ENCODE data around the gene CR1L.

CR1L gene

GRCh38 chr1:207762622-207763021, 117.7 kb downstream of the CR1L start:
- no peak for TF ChIP-seq FOXP2 (optimal IDR thresholded peaks at IDR 0.05; ENCODE audit: borderline replicate concordance, extremely low read depth, extremely low read length, insufficient read depth)
- TF ChIP-seq TAF1 (IDR thresholded peaks at IDR 0.05; ENCODE audit: borderline replicate concordance, insufficient read depth, low read length): no peak
- no peak for TF ChIP-seq SIN3A (IDR thresholded peaks at IDR 0.05; ENCODE audit: borderline replicate concordance, insufficient read depth, low read length)
- TF ChIP-seq REST (IDR thresholded peaks at IDR 0.05; ENCODE audit: insufficient read depth in 1 of 2, low read depth in 2 of 2, low read length in 2 of 2): no peak
- TF ChIP-seq POLR2AphosphoS5 (IDR thresholded peaks at IDR 0.05; ENCODE audit: low read depth, low read length): no peak

- TF ChIP-seq REST (IDR thresholded peaks at IDR 0.05; ENCODE audit: insufficient read depth in 1 of 2, low read depth in 2 of 2, low read length in 2 of 2) (no peak), POLR2AphosphoS5 (IDR thresholded peaks at IDR 0.05; ENCODE audit: low read depth, low read length) (no peak), FOXP2 (optimal IDR thresholded peaks at IDR 0.05; ENCODE audit: borderline replicate concordance, extremely low read depth, extremely low read length, insufficient read depth) (no peak), SIN3A (IDR thresholded peaks at IDR 0.05; ENCODE audit: borderline replicate concordance, insufficient read depth, low read length) (no peak), TAF1 (IDR thresholded peaks at IDR 0.05; ENCODE audit: borderline replicate concordance, insufficient read depth, low read length) (no peak)
Measured at GRCh38 chr1:207763091-207763490, 118.2 kb downstream of the CR1L start.

- no peak for TF ChIP-seq POLR2AphosphoS5 (IDR thresholded peaks at IDR 0.05; ENCODE audit: low read depth, low read length)
- no peak for TF ChIP-seq TAF1 (IDR thresholded peaks at IDR 0.05; ENCODE audit: borderline replicate concordance, insufficient read depth, low read length)
- no peak for TF ChIP-seq REST (IDR thresholded peaks at IDR 0.05; ENCODE audit: insufficient read depth in 1 of 2, low read depth in 2 of 2, low read length in 2 of 2)
- TF ChIP-seq FOXP2 (optimal IDR thresholded peaks at IDR 0.05; ENCODE audit: borderline replicate concordance, extremely low read depth, extremely low read length, insufficient read depth): no peak
- no peak for TF ChIP-seq SIN3A (IDR thresholded peaks at IDR 0.05; ENCODE audit: borderline replicate concordance, insufficient read depth, low read length)
Measured at GRCh38 chr1:207763972-207764371, 119.0 kb downstream of the CR1L start.

GRCh38 chr1:207766569-207766968, 121.6 kb downstream of the CR1L start:
- no peak for TF ChIP-seq FOXP2 (optimal IDR thresholded peaks at IDR 0.05; ENCODE audit: borderline replicate concordance, extremely low read depth, extremely low read length, insufficient read depth)
- TF ChIP-seq POLR2AphosphoS5 (IDR thresholded peaks at IDR 0.05; ENCODE audit: low read depth, low read length): no peak
- TF ChIP-seq SIN3A (IDR thresholded peaks at IDR 0.05; ENCODE audit: borderline replicate concordance, insufficient read depth, low read length): no peak
- TF ChIP-seq TAF1 (IDR thresholded peaks at IDR 0.05; ENCODE audit: borderline replicate concordance, insufficient read depth, low read length): no peak
- TF ChIP-seq REST (IDR thresholded peaks at IDR 0.05; ENCODE audit: insufficient read depth in 1 of 2, low read depth in 2 of 2, low read length in 2 of 2): no peak
